Smooth muscle cell (in vitro differentiated cells): ENCODE data around the gene KCNQ1. TPM values are rescaled to one million over a fixed set of nuclear protein-coding genes. Genes with fewer than 3 reads are reported as not detected.

Experiments used
- DNase-seq: peaks from one replicate; lab custom pipeline; 2025; ENCODE audit not compliant: unreplicated experiment; lab: John Stamatoyannopoulos, UW
- H2AFZ ChIP-seq: fragments of 200-600 bp; sonication (generic); 2 replicates; pipeline ENCODE4 v1.6.0; 2016; ENCODE audit warnings: antibody characterized with exemption, low read depth, mild to moderate bottlenecking
- H3F3A ChIP-seq: fragments of 200-600 bp; sonication (generic); 2 replicates; pipeline ENCODE4 v1.6.0; 2017; ENCODE audit warnings: antibody characterized with exemption, low read depth
- H3K27ac ChIP-seq: fragments of 200-600 bp; sonication (generic); 2 replicates; pipeline ENCODE4 v1.5.1; 2016; ENCODE audit warnings: low read depth, mild to moderate bottlenecking
- H3K27me3 ChIP-seq: fragments of 200-600 bp; sonication (generic); 2 replicates; pipeline ENCODE4 v1.6.1; 2016; ENCODE audit warnings: low read depth, mild to moderate bottlenecking
- H3K36me3 ChIP-seq: fragments of 200-600 bp; sonication (generic); 2 replicates; pipeline ENCODE4 v1.5.1; 2016; ENCODE audit warnings: low read depth
- H3K4me1 ChIP-seq: fragments of 200-600 bp; sonication (generic); 2 replicates; pipeline ENCODE4 v1.5.1; 2016; ENCODE audit warnings: low read depth
- H3K4me2 ChIP-seq: fragments of 200-600 bp; sonication (generic); 2 replicates; pipeline ENCODE4 v1.6.0; 2016; ENCODE audit warnings: mild to moderate bottlenecking
- H3K4me3 ChIP-seq: fragments of 200-600 bp; sonication (generic); 2 replicates; pipeline ENCODE4 v1.5.1; 2016; ENCODE audit warnings: mild to moderate bottlenecking
- H3K79me2 ChIP-seq: fragments of 200-600 bp; sonication (generic); 2 replicates; pipeline ENCODE4 v1.6.0; 2016; ENCODE audit warnings: low read depth, mild to moderate bottlenecking
- H3K9ac ChIP-seq: fragments of 200-600 bp; sonication (generic); 2 replicates; pipeline ENCODE4 v1.6.0; 2016; ENCODE audit warnings: low read depth
- H3K9me3 ChIP-seq: fragments of 200-600 bp; sonication (generic); replicated peaks from 2 replicates; pipeline ENCODE4 v1.5.1; 2016; ENCODE audit warnings: low read depth
- H4K20me1 ChIP-seq: fragments of 200-600 bp; sonication (generic); 2 replicates; pipeline ENCODE4 v1.6.0; 2016; ENCODE audit warnings: low read depth
- CTCF ChIP-seq: fragments of 200-600 bp; sonication (generic); IDR thresholded peaks from 2 replicates; pipeline ENCODE4 v1.5.1; 2017; ENCODE audit warnings: borderline replicate concordance, mild to moderate bottlenecking, antibody characterized with exemption; ENCODE audit not compliant: insufficient read depth, poor library complexity, severe bottlenecking
- WGBS: methylation state at CpG from one replicate; pipeline ENCODE4 v1.1.7; 2016; ENCODE audit warnings: low lambda C conversion rate; 5-methylcytosine and 5-hydroxymethylcytosine counted together
- polyA plus RNA-seq: library from polyadenylated mRNA; unstranded; fragments of >200 nt; fragmentation: Nextera tagmentation; extraction: Ambion mirVana; gene quantifications from 2 replicates; pipeline ENCODE4 v1.2.1, GENCODE V29; 2016
- total RNA-seq: library from RNA; depleted of rRNA; stranded (reverse); fragments of >200 nt; gene quantifications from 2 replicates; pipeline ENCODE4 v1.2.3, GENCODE V29; 2014

KCNQ1 gene
- total and polyA plus RNA-seq, 2 experiments from 2014 or later: 1.3 to 2.3 TPM

GRCh38 chr11:2537896-2538724, 93.3 kb downstream of the KCNQ1 start:
- Histone ChIP-seq H3K36me3 (no peaks in the 10 kb centered on the region), H3K79me2 (no peaks in the 10 kb centered on the region), H3K4me2 (no peak overlapping the region), H3F3A (peaks cover 5% of the 10 kb centered on the region), H3K27ac (no peak overlapping the region), H3K4me3 (no peak overlapping the region), H3K9ac (no peak overlapping the region), H3K9me3 (no peaks in the 10 kb centered on the region), H3K4me1 (peaks cover 13% of the 10 kb centered on the region), H4K20me1 (no peaks in the 10 kb centered on the region), H3K27me3 (no peaks in the 10 kb centered on the region), H2AFZ (no peak overlapping the region)
- DNase-seq: no peak
- TF ChIP-seq CTCF: no peak
- 89% methylated on average over 27 of the region's 27 CpGs for WGBS

- no peak overlapping the region for H3K4me2 ChIP-seq
- no peak overlapping the region for H3K9ac ChIP-seq
- peaks cover 5% of the 10 kb centered on the region for H3K4me1 ChIP-seq
- H3K36me3 ChIP-seq: no peaks in the 10 kb centered on the region
- no peak overlapping the region for H3K27ac ChIP-seq
- 97% methylated on average over 12 of the region's 12 CpGs for WGBS
- no peak overlapping the region for H3K4me3 ChIP-seq
- H3K27me3 ChIP-seq: no peaks in the 10 kb centered on the region
- no peak for DNase-seq
- no peaks in the 10 kb centered on the region for H3F3A ChIP-seq
- H4K20me1 ChIP-seq: no peaks in the 10 kb centered on the region
- H2AFZ ChIP-seq: no peak overlapping the region
- H3K9me3 ChIP-seq: no peaks in the 10 kb centered on the region
- no peak for TF ChIP-seq CTCF
- H3K79me2 ChIP-seq: no peaks in the 10 kb centered on the region
These were observed 94.1 kb downstream of the KCNQ1 start for GRCh38 chr11:2538951-2539350.

GRCh38 chr11:2539371-2540222, 94.8 kb downstream of the KCNQ1 start:
- H3K4me1 ChIP-seq: no peaks in the 10 kb centered on the region
- H3F3A ChIP-seq: no peaks in the 10 kb centered on the region
- H4K20me1 ChIP-seq: no peaks in the 10 kb centered on the region
- TF ChIP-seq CTCF: no peak
- 94% methylated on average over 34 of the region's 34 CpGs for WGBS
- H3K79me2 ChIP-seq: no peaks in the 10 kb centered on the region
- H3K27me3 ChIP-seq: no peaks in the 10 kb centered on the region
- H3K9ac ChIP-seq: no peak overlapping the region
- H2AFZ ChIP-seq: no peak overlapping the region
- H3K27ac ChIP-seq: no peak overlapping the region
- no peak overlapping the region for H3K4me2 ChIP-seq
- H3K9me3 ChIP-seq: no peaks in the 10 kb centered on the region
- no peaks in the 10 kb centered on the region for H3K36me3 ChIP-seq
- no peak overlapping the region for H3K4me3 ChIP-seq
- no peak for DNase-seq
